GM10847 (cell line): ENCODE data around the gene ABTB2.

ENCODE experiments used
- POLR2A ChIP-seq: IDR thresholded peaks from 2 replicates; pipeline ENCODE4 v1.6.1; 2011; ENCODE audit not compliant: insufficient read length; ENCODE audit errors: extremely low read depth

Gene ABTB2

DNA sequence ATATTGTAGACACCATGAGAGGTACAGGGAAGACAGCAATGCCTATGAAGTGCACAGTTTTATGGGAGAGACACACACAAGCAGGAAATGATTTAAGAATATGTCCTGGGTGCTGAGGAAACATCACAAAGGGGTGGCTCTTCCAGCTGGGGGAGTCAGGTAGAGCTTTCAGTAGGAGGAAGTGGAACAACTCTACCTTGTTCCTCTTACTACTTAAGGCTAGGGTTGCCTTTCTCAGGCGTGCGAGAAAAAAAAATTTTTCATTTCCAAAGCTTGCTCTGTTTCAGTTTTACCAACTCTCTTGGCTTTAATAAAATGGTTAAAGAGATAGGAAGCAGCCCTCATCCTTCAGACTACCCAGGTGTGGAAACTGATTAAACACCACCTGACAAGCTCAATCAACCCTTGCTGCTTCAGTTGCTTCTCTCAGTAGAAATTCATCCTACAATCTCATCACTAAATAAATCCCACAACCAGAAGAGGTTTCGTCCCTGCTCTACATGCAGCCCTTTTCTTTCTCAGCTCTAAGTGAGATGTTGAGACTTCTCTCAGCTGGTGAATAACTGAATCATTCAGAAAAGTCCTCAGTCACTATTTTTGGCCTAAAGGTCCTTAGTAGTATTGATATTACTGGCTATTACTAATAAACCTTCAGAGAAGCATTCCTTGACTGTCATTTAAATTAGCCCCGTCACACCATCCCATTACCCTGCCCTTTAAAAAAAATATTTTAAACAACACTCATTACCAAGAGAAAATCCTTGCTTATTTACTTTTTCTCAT, 5.9 kb downstream of the ABTB2 start:
- TF ChIP-seq POLR2A = no peak

DNA sequence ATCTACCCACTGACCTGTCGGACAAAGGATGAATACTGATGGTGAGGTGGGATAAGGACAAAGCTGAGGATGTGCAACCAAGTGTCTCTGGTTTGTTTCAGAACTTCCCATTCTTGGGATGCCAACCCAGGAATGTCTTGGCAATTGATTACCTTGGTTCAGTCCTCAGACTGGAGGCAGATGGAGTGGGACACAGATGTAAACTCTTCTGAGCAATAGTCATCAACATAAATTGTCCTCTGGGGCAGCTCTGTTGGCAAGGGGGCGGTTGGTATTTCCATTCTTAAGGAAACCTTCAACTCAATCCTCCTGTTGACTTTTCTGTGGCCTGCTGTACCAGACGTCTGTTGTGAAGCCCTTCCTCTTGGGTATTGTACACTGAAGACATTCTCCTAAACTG, 6.8 kb downstream of the ABTB2 start:
- no peak for TF ChIP-seq POLR2A

DNA sequence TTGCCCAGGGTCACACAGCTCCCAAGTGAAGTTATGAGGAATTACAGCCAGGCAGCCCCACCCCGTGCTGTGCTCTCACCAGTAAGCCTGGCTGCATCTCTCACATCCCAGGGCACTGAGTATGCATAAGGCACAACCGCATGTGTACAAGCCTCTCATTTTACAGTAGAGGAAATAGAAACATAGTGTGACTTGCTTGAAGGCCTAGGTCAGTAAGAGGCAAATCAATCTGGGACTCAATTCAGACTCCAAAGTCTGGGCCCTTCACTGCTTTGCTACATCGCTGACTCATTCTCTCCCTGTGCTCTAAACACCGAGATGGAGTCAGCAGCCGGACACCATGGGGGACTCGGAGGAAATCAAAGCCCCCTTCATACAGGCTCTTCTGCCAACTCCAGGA, 7.9 kb downstream of the ABTB2 start:
- no peak for TF ChIP-seq POLR2A

DNA sequence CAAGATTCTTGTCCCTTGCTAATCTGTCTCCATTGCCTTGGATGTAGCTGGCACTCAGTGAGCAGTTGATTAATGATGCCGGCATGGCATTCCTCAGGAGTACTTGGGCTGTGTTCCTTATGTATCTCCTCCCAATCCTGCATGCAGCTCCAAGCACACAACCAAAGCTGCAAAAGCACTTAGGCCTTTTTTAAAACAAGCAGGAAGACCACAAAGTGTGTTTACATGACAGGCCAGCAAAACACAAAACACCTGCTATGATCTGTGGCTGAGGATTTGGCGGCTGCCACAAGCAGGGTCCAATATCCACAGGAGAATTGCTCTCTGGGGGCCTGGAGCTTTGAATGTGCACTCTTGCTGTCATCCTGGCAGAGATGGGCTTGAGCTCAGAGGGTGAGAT, 8.9 kb downstream of the ABTB2 start:
- TF ChIP-seq POLR2A = no peak

DNA sequence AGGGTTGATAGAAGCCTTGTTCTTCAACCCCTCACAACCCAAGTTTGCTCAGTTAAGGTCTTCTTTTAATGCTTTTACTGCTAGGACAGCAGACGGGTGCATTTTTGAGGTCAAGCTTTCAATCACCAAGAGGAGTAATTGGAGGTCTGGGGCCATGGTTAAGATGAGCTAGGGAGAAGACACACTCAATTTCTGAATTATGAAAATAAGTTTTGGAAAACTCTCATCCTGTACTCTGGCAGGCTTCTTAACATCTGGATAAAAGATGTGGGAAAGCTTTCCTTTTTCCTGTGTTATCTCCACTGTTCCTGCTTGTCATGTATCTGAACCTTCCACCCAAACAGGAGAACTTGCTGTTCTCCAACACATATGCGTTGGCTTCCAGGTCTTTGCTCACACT, 9.7 kb downstream of the ABTB2 start:
- TF ChIP-seq POLR2A = no peak

DNA sequence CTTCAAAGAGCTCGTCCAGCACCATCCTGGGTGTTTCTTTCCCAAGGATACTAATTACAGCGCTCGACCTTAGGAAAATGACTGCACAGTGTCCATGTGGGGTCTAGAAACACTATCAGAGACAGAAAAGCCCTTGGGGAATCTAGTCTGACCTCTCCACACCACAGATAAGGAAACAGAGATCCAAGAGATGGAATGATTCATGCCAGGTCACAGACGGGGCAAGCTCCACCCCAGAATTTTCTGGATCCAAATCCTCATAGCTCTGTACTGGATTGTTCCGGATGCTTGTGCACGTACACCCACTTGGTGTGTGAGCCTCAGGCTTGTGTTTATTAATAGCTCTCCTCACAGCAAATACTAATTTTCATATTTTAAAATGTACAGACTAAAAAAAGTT, 11.3 kb downstream of the ABTB2 start:
- no peak for TF ChIP-seq POLR2A

DNA sequence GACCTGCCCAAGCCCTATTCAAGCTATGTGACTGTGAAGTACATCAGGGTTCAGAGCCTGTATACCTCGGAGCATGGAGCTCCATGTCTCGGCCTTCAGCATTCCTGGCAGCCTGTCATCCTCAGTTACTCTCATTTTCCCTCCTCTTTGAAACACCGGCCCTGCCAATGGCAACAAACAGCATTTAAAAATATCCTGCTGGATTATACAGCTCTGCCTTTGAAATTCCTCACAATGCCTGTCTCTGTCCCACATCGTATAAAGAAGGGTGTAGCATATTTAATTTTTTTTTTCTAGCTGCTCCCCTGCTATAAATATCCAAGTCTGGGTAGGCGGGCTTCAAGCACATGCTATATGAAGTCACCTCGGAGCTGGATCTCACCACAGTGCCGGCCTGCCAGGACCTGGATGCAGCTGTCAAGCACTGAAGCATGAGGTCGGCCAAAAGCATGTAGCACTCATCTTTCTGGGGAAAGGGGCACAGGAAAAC, 11.8 kb downstream of the ABTB2 start:
- no peak for TF ChIP-seq POLR2A

DNA sequence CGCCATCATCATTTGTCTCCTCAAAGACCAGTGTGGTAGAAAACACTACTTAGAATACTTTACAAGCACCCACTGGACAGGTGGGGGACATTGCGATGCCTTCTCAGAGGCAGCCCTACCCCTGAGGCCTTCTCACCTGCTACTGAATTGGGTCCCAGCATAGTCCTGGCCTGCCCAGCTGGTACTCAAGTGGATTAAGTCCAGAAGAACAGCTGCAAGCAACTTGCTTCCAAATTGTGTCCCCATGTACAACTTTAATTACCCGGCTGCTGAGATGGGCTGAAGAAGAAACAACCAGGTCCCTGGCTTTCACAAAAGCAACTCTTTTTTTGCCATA, 12.3 kb downstream of the ABTB2 start:
- no peak for TF ChIP-seq POLR2A

DNA sequence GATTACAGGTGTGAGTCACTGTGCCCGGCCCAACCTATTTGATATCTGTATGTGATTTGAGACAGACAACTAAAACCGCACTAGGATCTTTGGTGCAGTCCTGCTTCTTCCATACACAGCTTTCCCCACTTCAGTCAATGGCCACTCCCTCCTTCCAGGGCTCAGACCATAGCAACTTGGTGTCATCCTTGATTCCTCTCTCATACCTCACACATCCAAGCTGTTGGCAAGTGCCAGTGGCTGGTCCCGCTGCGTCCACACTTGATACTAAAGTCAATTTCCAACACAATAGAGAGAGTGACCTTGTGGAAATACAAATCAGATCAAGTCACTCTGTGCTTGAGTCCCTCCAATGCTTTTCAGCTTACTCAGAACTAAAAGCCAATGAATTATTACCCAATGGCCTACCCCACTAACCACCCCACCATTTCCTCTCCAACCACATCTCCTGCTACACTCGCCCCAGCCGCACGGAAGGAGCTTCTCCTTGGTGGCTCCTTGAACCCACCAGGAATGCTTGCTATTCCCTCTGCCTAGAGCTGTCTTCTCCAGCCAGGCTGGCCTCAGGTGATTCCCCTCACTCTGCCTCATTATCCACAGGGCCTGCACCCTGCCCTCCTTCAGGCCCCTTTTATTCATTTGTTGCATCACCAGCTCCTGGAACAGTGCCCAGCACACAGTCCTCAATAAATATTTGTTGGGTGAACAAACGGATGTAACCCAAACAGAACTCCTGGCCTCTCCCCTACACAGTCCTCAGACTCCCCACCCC, 12.9 kb downstream of the ABTB2 start:
- TF ChIP-seq POLR2A = no peak

DNA sequence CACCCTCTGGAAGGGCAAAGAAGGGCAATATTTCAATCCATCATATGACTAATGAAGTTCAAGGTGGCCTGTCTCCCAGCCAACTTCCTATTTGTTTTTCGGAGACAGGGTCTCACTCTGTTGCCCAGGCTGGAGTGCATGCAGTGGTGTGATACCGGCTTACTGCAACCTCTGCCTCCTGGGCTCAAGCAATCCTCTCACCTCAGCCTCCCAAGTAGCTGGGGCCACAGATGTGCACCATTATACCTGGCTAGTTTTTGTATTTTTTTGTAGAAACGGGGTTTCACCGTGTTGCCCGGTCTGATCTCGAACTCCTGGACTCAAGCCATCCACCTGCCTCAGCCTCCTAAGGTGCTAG, 13.4 kb downstream of the ABTB2 start:
- no peak for TF ChIP-seq POLR2A

DNA sequence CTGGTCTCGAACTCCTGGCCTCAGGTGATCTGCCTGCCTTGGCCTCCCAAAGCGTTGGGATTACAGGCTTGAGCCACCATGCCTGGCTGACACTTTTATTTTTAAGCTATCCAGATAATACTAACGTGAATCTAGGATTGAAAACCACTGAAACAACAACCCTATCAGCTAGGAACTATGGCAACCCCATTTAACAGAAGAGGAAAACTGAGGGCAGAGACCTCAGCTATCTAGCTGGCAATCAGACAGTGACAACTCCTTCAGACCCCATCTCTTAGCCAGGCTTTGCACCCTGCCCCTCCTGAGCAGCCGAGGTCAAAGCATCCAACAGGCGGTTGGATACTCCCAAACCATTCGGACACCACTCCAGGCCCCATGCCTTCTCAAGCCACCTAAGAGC, 14.1 kb downstream of the ABTB2 start:
- TF ChIP-seq POLR2A = no peak

DNA sequence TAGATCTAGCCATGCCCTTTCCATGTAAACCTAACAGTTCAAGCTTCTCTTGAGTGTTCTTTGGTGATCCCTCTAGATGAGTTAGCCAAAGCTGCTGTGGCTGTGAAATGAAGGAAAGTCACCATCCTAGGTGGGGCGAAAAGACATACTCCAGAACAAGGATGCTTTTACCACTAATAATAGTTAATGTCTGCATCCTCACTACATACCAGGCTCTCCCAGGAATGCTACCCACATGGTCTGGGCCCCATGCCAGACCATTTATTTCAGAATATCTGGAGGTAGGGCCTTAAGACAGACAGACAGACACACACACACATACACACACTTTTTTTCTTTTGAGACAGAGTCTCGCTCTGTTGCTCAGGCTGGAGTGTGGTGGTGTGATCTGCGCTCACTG, 14.7 kb downstream of the ABTB2 start:
- no peak for TF ChIP-seq POLR2A

DNA sequence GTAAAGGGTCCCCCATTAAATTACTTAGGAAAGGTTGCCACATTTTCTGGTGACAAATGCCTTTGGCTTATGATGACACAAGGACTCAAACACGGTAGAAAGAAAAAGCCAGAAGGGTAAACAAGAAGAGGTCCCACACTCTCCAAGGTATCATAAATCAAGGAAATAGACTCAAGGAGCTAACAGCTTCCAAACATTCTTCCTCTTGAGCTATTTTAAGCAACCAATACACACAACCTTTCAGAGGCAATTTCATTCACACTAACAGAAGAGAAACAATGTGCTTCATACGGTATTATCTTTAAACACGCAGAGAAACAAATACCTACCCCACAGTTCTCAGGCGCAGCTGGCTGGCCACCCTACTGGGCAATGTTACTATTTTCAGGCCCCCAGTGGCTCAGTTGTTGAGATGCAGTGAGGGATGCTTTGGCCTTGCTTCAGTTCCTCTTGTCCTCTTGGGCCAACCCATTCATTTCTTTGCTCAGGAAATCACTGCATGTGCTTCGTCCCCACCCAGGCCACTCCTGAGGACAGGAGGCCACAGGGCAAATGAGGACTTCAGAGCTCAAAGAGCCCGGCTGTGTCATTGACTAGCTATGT, 15.8 kb downstream of the ABTB2 start:
- no peak for TF ChIP-seq POLR2A

DNA sequence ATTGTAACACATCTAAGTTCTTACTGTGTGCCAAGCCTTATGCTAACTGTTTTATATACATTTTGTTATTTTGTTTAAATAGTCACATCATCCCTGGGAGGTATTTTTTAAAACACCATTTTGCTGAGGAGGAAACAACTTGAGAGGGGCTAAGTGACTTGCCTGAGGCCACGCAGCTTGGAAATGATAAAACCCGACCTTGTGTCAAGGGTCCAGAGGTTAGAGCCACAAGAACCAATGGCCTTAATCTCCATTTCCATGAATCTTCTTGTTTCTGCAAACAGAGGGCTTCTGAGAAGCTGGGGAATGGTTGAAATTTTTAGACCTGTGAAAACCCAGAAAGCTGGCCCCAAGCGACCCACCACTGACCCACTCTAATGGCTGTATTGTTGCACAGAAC, 16.7 kb downstream of the ABTB2 start:
- TF ChIP-seq POLR2A = no peak

DNA sequence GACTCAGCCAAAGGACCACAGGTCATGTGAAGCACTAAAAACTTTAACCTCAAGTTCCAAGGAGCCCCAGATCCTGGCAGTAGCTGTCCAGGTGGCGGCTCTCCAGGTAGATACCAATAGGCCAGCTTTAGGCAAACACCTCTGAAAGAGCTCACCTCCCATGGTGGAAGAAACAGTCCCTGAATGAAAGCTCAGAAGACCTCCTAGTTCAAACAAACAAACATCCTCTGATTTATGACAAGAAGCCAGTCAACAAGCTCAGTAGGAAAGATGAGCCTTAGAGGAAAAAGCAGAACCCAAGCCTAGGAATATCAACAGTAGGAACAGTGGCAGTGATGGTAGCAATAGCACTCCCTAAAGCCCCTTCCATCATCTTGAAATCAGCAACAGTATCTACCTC, 17.2 kb downstream of the ABTB2 start:
- no peak for TF ChIP-seq POLR2A
